Measurements from ENCODE around the gene SNU13.
A peak's percentile ranks its signal among the peaks of the same experiment; 100 is the strongest.
"Not testable (repeated sequence)": the region's sequence is repeated elsewhere in the genome, so short reads cannot be mapped to it uniquely, and the experiment has no call there.

The SNU13 gene
- 17.2 to 68.8 (median 44.2) reads per million in 17 experiments for total RNA-seq

- DNase-seq: peak; percentile 98 to 99 (median 98)
Measured at GRCh38 chr22:41688365-41689211, at the start of gene SNU13. Gene SNU13 (minus strand): TSS chr22:41688867. CDS start chr22:41688796, 71 bp downstream.

DNA sequence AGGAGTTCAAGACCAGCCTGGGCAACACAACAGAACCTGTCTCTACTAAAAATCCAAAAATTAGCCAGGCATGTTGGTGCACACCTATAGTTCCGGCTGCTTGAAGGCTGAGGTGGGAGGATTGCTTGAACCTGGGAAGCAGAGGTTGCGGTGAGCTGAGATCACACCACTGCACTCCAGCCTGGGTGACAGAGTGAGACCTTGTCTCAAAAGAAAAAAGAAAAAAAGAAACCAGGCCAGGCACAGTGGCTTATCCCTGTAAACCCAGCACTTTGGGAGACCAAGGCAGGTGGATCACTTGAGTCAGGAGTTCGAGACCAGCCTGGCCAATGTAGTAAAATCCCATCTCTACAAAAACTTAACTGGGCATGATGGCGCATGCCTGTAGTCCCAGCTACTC, 44.6 kb upstream of the SNU13 start:
- DNase-seq: not testable (repeated sequence)

GRCh38 chr22:41732096-41732772, 43.6 kb upstream of the SNU13 start:
- peak in 1 of 4 experiments; percentile 6 for DNase-seq

DNA sequence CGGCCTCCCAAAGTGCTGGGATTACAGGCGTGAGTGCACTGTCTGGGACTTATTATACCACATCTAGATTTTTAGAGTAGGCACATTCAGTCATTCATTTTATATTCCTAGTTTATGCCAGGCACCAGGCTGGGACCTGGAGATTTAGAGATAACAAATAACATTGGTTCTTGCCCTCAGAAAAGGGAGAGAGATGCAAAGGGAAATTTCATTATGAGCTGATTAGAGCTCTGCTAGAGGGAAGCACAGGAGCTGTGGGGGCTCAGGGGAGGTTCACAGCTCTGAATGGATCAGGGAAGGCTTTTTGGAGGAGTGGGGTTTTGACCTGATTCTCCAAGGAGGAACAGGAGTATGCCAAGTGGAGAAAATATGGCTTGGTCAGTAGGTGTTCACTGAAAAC, 42.9 kb upstream of the SNU13 start:
- no peak for DNase-seq

DNA sequence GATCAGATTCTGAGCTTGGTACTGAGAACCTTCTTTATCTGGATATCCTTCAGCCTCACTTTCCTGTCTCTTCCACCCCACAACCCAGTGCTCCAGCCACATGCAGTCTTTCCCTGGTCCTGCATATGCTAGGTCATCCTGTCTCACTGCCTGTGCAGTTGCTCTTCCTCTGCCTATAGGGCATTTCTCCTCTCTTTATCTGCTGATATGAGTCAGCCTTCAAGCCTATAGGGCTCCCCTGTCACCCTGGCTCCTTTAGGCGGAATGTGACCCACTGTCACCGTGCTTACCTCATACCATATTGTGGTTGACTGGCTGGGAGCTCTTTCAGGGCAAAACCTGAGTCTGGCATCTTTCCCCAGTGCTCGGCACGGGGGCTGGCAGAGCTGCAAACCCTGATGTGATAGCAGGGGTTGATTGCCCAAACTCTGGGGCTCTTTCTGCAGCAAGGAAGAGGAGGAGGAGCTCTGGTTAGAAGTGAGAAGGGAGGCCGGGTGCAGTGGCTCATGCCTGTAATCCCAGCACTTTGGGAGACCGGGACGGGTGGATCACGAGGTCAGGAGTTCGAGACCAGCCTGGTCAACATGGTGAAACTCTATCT, 36.9 kb upstream of the SNU13 start:
- DNase-seq: peak in 1 of 4 experiments; percentile 20

GRCh38 chr22:41722496-41722895, 33.8 kb upstream of the SNU13 start:
- DNase-seq: no peak

- DNase-seq: no peak
Measured at GRCh38 chr22:41713004-41713403, 24.3 kb upstream of the SNU13 start.

DNA sequence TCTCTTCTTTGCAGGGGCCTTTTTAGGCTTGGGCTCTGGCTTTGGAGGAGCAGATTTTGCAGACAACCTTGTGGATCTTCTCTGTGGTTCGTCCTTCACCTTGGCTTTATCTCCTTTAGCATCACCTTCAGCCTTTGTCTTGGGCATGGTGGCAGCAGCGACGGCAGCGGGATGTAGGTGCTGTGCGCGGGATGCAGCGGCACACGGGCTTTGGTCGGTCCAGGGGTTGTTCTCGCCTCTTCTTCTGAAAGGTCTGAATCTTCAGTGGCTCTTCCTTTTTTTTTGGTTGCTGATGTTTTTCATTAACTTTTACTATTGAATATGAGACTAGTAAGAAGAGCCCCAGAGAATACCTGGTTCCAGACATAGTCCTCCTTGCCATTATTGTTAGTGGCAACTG, 20.7 kb upstream of the SNU13 start:
- DNase-seq: no peak

DNA sequence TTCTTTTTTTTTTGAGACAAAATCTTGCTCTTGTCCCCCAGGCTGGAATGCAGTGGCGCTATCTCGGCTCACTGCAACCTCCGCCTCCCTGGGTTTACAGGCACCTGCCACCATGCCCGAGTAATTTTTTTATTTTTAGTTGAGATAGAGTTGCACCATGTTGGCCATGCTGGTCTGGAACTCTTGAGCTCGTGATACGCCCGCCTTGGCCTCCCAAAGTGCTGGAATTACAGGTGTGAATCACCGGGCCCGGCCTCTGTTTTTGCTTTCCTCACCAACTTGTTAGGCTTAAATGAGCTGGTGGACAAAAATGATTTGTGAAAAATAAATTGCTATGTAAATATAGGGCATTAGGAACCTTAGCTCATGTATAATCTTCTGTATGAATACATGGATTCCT, 14.1 kb upstream of the SNU13 start:
- DNase-seq: no peak

- no peak for DNase-seq
Measured at GRCh38 chr22:41700108-41700364, 11.4 kb upstream of the SNU13 start.

- DNase-seq: peak; percentile 88 to 94 (median 90)
Measured at GRCh38 chr22:41699264-41700107, 10.8 kb upstream of the SNU13 start, which contains the start of gene MEI1. Gene MEI1 (plus strand): TSS chr22:41699503. CDS start chr22:41699539, 36 bp downstream.

DNA sequence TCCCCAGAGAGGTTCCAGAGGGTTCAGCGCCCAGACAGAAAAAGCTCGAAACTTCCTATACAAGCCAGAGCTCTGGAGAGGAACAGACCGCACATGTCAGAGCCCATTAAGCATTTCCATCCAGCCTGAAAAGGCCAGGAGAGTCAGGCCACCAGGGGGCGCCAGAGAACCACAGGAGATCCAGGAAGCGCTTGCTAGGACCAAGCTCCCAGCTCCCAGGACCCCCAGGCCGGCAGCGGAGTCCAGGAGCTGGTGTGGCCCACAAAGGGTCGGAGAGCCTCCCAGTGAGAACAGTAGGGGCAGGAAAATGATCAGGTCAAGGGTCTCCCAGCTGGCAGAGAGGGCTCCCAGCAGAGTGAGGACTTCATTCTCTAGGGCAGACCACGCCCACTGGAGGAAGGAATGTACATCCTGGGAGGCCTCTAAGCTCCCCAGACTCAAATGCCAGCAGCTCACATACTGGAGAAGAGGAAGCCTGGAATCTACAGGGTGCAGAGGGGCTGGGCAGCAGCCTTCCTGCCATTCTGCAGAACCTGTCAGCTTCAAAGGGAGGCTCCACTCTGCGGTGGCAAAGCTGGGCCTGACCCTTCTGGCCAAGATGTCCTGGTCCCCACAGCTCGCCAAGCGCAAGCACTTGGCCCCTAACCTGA, 8.6 kb upstream of the SNU13 start:
- peak; percentile 93 to 98 (median 96) for DNase-seq

- no peak for DNase-seq
Measured at GRCh38 chr22:41696703-41697102, 8.0 kb upstream of the SNU13 start.

- no peak for DNase-seq
Measured at GRCh38 chr22:41695211-41695610, 6.5 kb upstream of the SNU13 start.

DNA sequence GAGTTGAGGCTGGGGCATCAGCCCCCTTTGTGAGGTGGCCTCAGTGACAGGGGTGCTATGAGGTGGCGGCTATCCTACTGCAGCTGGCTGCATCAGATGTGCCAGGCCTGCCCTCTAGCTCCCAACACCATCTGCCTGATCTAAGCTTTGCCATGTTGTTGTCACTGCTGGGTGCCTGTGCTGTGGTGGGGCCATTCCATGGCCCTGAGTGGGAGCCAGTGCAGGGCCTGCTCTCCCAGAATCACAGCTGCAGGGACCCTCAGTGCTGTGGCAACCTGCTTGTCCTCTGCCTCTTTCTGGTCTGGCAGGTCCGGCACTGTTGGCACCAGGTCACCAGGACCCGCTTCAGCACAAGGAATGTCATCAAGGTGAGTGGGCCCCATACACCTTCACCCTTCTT, 1.8 kb upstream of the SNU13 start:
- no peak for DNase-seq

DNA sequence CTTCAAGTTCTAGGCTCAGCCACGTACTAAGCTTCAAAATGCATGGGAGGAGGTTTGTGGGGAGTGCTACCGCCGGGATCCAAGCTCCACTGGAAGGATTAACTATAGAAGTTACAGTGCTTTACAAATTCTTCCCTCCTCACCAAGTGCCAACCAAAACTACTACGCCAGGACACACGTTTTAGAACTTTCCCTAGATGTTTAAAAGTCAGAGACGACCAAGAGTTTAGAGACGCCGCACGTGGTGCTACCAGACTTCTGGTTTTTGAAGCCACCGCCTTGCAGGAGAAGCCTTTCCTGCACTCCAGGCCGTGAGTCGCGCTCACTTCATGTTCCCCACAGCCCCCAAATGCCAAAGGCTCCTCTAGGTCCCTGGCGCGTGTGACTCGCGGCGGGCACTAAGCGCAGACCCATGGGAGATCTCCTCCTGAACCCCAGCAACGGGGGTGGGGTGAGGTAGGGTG, 734 bp downstream of the SNU13 start:
- peak; percentile 61 to 79 (median 72) for DNase-seq

DNA sequence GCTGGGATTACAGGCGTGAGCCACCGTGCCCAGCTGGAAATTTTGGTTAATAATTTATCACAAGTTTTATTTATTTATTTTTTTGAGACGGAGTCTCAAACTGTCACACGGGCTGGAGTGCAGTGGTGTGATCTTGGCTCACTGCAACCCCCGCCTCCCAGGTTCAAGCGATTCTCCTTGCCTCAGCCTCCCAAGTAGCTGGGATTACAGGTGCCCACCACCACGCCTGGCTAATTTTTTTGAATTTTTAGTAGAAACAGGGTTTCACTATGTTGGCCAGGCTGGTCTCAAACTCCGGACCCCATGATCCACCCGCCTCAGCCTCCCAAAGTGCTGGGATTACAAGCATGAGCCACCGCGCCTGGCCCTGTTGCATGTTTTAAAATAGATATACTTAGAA, 1.8 kb downstream of the SNU13 start:
- not testable (repeated sequence) for DNase-seq

GRCh38 chr22:41684194-41684593, 4.5 kb downstream of the SNU13 start:
- no peak for DNase-seq

DNA sequence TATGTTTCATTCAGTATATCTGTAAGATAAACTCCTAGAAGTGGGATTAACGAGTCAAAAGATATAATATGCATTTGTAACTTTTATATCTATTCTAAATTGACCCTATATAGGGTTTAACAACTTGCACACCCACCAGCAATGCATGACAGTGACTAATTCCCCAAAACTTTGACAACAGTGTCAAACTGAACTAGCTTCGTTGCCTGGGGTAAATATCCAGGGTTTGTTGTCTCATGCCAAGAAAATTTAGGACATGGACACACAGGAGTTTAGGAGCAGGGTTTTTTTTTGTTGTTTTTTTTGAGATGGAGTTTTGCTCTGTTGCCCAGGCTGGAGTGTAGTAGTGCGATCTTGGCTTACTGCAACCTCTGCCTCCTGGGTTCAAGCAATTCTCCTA, 5.1 kb downstream of the SNU13 start:
- DNase-seq: no peak

DNA sequence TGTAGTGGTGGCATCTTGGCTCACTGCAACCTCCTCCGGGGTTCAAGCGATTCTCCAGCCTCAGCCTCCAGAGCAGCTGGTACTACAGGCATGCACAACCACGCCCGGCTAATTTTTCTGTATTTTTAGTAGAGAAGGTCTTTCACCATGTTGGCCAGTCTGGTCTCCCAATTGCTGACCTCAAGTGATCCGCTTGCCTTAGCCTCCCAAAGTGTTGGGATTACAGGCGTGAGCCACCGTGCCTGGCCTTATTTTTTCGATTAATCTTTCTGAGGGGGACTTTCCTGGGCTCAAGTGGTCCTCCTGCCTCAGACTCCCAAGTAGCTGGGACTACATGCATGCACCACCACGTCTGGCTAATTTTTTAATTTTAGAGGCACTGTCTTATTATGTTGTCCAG, 5.6 kb downstream of the SNU13 start:
- no peak for DNase-seq

- DNase-seq: peak; percentile 90 to 91 (median 90)
Measured at GRCh38 chr22:41682033-41682807, 6.4 kb downstream of the SNU13 start.

Data from suppressor macrophage (primary cell).